Measurements from ENCODE around the gene SLC28A3. TPM values are rescaled to one million over a fixed set of nuclear protein-coding genes. Genes with fewer than 3 reads are reported as not detected.
A peak's percentile ranks its signal among the peaks of the same experiment; 100 is the strongest.

The SLC28A3 gene
- total and polyA plus RNA-seq, 5 donors, result 0.11 to 0.26 (median 0.19) TPM; not detected in 1

DNA sequence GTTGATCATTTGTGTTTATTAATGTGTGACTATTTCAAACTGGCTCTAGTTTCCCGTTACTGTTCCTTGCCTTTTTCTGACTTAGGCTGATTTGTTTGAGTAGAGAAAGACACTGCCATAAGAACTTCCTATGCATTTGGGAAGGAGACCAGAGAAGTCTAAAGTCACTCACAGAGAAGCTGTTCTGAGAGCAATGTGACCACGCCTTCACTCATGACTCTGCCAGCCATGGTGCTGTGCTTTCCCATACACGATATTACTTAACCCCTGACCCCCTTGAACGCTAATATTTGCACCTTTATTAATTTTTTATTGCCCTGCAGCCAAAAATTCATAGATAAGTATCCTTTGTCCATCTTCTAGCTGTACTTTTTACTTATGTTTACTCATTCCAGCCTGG, 20.9 kb downstream of the SLC28A3 start:
- Histone ChIP-seq H3K27me3 (ENCODE audit: control insufficient read depth, insufficient read depth) (no peaks in the 10 kb centered on the region), H3K4me1 (ENCODE audit: control insufficient read depth, insufficient read depth, low read length) (no peaks in the 10 kb centered on the region), H3K27ac (ENCODE audit: low read length) (no peak overlapping the region), H3K4me3 (ENCODE audit: low read length) (no peak overlapping the region), H3K9me3 (ENCODE audit: control insufficient read depth, low read length) (no peaks in the 10 kb centered on the region)
- ATAC-seq (no peak), DNase-seq (no peak)
- 82% methylated on average over 4 of the region's 4 CpGs for WGBS
- intact Hi-C loops (cut with DNase I), result loop anchor here in 1 of 4 donors (5.0 kb wide), 1 partner anchor 377 kb away; no protein-coding TSS in a partner anchor

DNA sequence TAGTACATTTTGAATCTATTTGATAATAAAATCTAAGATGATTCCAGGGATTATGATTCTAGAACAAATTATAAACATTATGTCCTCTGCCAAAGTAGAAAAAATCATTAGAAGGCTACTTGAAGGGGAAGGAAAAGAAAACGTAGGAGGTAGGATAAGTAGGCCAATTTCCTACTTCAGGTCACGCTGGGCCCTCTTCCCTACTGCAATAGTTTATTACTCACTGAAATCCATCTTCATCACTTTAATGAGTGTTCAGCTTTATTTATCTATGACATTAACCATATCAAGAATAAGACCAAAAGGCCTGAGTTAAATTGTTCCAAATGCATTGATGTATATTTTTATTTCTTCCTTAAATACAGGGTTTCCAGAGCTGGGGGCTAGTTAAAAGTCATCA, 21.6 kb downstream of the SLC28A3 start:
- intact Hi-C loops (cut with DNase I), result loop anchor here in 1 of 4 donors (5.0 kb wide), 1 partner anchor 377 kb away; no protein-coding TSS in a partner anchor
- Histone ChIP-seq H3K9me3 (ENCODE audit: control insufficient read depth, low read length) (no peaks in the 10 kb centered on the region), H3K4me1 (ENCODE audit: control insufficient read depth, insufficient read depth, low read length) (no peaks in the 10 kb centered on the region), H3K27me3 (ENCODE audit: control insufficient read depth, insufficient read depth) (no peaks in the 10 kb centered on the region), H3K27ac (ENCODE audit: low read length) (no peak overlapping the region), H3K4me3 (ENCODE audit: low read length) (no peak overlapping the region)
- WGBS, result 78% methylated on average over 2 of the region's 2 CpGs
- DNase-seq, result no peak
- ATAC-seq, result no peak

DNA sequence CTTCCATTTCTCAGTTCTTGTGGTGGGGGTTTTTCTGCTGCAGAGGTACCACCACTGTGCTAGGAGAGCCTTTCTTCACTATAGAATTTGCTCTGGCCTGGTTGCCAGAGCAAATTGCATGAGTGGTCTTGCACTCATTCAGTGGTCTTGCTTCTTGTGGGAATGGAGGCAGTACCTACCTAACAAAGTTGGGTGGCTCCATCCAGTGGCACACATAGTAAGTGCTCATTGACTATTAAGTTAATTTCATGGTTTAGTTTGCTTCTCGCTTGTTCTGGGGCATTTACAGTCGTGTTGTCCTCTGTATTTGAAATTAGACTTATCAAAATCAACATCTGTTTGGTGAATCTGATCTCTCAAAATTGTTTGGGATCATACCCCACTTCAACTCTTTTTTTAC, 23.0 kb downstream of the SLC28A3 start:
- no peak for DNase-seq
- intact Hi-C loops (cut with DNase I), result loop anchor here in 1 of 4 donors (5.0 kb wide), 1 partner anchor 375 kb away; no protein-coding TSS in a partner anchor
- no peaks in the 10 kb centered on the region for H3K9me3 ChIP-seq (ENCODE audit: control insufficient read depth, low read length)
- no peaks in the 10 kb centered on the region for H3K4me1 ChIP-seq (ENCODE audit: control insufficient read depth, insufficient read depth, low read length)
- H3K27me3 ChIP-seq (ENCODE audit: control insufficient read depth, insufficient read depth), result no peaks in the 10 kb centered on the region
- H3K27ac ChIP-seq (ENCODE audit: low read length), result no peak overlapping the region
- ATAC-seq, result no peak
- WGBS, result 89% methylated on average over 2 of the region's 2 CpGs
- H3K4me3 ChIP-seq (ENCODE audit: low read length), result no peak overlapping the region

DNA sequence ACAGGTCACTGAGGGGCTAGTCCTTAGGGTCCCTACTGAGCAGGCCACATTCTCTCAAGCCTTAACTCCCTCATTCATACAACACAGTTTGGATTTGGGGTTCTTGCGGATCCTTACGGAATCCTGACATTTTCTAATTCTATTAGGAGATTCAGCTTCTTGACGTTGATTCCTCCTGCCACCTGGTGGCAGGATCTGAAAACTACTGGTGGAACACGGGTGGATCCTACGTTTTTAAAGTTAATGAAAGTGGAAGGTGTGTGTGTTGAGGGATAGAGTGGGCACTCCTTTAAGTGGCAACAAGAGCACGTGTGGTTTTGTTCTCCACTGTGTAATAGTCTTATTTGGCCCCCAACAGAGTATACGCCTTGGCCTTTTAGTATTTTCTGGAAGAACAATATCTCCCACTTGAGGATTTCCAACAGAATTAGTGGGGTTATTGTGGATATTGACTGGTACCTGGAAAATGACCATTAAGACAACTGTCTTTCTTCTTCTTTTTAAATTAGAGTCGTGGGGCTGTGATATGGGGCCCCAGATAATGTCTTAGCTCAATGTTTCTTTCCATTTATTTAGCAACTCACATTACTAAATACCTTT, 25.2 kb downstream of the SLC28A3 start:
- WGBS, result 11% methylated on average over 8 of the region's 8 CpGs
- no peak overlapping the region for H3K4me3 ChIP-seq (ENCODE audit: low read length)
- H3K4me1 ChIP-seq (ENCODE audit: control insufficient read depth, insufficient read depth, low read length), result no peaks in the 10 kb centered on the region
- intact Hi-C loops (cut with DNase I), result loop anchor here in 1 of 4 donors (5.0 kb wide), 1 partner anchor 373 kb away; no protein-coding TSS in a partner anchor
- ATAC-seq (peak; percentile 14 to 32), DNase-seq (peak; percentile 36 to 75 (median 56))
- no peaks in the 10 kb centered on the region for H3K9me3 ChIP-seq (ENCODE audit: control insufficient read depth, low read length)
- no peaks in the 10 kb centered on the region for H3K27me3 ChIP-seq (ENCODE audit: control insufficient read depth, insufficient read depth)
- no peak overlapping the region for H3K27ac ChIP-seq (ENCODE audit: low read length)

DNA sequence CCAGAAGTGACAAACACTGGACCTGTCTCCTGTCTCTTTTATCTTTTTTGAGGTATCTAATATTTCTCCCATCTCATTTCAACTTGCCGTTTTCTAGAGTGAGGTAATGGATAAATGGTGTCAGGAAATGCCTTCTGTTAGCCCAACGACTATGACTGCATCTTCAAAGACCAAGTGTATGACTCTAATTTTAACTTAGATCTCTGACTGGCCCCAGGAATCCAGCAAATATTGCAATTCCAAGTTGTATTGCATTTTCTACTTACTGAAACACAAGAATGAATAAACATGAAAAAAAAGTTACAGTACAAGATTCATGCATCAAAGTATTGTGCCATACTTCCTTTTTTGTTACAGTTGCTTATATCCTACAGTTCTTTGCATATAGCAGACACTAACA, 26.3 kb downstream of the SLC28A3 start:
- intact Hi-C loops (cut with DNase I), result loop anchor here in 1 of 4 donors (5.0 kb wide), 1 partner anchor 377 kb away; no protein-coding TSS in a partner anchor
- Histone ChIP-seq H3K4me3 (ENCODE audit: low read length) (no peak overlapping the region), H3K9me3 (ENCODE audit: control insufficient read depth, low read length) (no peaks in the 10 kb centered on the region), H3K27ac (ENCODE audit: low read length) (no peak overlapping the region), H3K4me1 (ENCODE audit: control insufficient read depth, insufficient read depth, low read length) (no peaks in the 10 kb centered on the region), H3K27me3 (ENCODE audit: control insufficient read depth, insufficient read depth) (no peaks in the 10 kb centered on the region)
- DNase-seq (no peak), ATAC-seq (no peak)
- 26% methylated on average over 2 of the region's 2 CpGs for whole genome bisulfite sequencing

DNA sequence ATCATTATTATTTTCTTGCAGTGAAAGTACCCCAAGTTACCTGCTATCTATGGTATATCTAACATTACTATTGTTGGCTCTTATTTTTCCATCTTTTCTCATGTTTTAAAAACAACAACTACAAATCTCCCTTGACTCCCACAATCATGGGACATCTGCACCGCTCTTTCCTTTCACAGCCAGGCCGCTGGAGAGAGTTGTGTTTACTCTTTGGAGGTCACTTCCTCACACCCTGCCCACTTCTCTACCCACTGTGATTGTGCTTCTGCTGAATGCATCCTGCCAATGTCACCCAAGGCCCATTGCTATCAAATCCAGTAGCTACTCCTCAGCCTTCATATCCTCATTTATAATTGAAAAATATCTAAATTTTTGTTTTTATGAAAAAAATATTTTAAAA, 29.7 kb downstream of the SLC28A3 start:
- ATAC-seq, result no peak
- Histone ChIP-seq H3K4me1 (ENCODE audit: control insufficient read depth, insufficient read depth, low read length) (no peaks in the 10 kb centered on the region), H3K27ac (ENCODE audit: low read length) (no peak overlapping the region), H3K27me3 (ENCODE audit: control insufficient read depth, insufficient read depth) (no peaks in the 10 kb centered on the region), H3K4me3 (ENCODE audit: low read length) (no peak overlapping the region), H3K9me3 (ENCODE audit: control insufficient read depth, low read length) (no peaks in the 10 kb centered on the region)
- 60% methylated on average over 2 of the region's 2 CpGs for WGBS
- DNase-seq, result no peak
- intact Hi-C loops (cut with DNase I), result loop anchor here in 1 of 4 donors (5.0 kb wide), 1 partner anchor 374 kb away; no protein-coding TSS in a partner anchor

DNA sequence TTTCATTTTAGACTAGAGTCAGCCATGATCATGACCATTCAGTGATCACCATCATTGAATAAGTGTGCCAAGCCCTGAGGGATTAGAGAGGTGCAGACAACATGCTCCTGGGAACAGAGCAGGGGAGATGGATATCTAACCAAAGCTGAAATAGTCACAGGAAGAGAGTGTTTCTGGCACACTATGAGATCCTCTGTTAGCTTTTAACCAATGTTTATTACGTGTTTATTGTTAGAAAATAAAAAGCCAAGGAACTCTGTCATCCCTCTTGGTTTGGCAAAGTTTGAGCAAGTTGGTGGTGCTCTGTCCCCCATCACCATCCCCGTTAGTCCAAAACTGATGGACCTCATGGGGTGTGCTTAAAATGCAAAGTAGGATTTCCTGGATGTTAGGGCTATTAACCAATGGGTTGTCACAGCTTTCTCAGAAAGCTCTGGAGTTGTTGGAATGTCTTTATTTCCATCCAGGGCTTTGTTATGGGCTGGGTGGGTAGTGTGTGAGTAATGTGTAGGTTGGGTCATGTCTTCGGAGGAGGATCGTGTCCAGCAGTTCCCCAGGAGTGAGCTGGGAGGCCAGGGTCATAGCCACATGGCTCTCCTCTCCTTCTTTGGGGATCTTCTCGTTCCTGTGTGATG, 34.9 kb downstream of the SLC28A3 start:
- 82% methylated on average over 5 of the region's 5 CpGs for WGBS
- no peaks in the 10 kb centered on the region for H3K27me3 ChIP-seq (ENCODE audit: control insufficient read depth, insufficient read depth)

DNA sequence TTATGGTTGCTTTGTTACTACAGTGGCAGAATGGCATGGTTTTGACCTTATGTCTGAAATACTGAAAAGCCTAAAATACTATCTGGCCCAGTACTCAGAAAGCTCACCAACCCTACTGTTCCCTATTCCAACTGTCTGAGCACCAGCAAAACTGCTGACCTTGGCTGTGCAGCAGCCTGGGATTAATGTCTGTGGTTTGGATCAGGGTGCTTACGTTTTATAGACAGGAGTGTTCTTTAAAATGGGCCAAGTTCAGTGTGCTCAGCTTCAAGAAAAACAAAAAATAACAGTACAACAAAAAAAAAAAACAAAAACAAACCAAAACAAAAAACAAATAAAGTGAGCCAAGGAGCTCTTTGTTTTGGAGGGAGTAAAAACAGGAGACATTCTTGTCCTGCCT, 36.4 kb downstream of the SLC28A3 start:
- ATAC-seq (no peak), DNase-seq (no peak)
- Histone ChIP-seq H3K4me1 (ENCODE audit: control insufficient read depth, insufficient read depth, low read length) (no peaks in the 10 kb centered on the region), H3K4me3 (ENCODE audit: low read length) (no peak overlapping the region), H3K27me3 (ENCODE audit: control insufficient read depth, insufficient read depth) (no peaks in the 10 kb centered on the region), H3K9me3 (ENCODE audit: control insufficient read depth, low read length) (no peaks in the 10 kb centered on the region), H3K27ac (ENCODE audit: low read length) (no peak overlapping the region)
- intact Hi-C loops (cut with DNase I), result no loop called here
- 70% methylated on average over 1 of the region's 1 CpG for WGBS

More for the DNA sequence above, 34.9 kb downstream of the SLC28A3 start:
- DNase-seq (no peak), ATAC-seq (no peak)
- Histone ChIP-seq H3K9me3 (ENCODE audit: control insufficient read depth, low read length) (no peaks in the 10 kb centered on the region), H3K4me3 (ENCODE audit: low read length) (no peak overlapping the region), H3K27ac (ENCODE audit: low read length) (no peak overlapping the region), H3K4me1 (ENCODE audit: control insufficient read depth, insufficient read depth, low read length) (no peaks in the 10 kb centered on the region)
- intact Hi-C loops (cut with DNase I), result no loop called here

DNA sequence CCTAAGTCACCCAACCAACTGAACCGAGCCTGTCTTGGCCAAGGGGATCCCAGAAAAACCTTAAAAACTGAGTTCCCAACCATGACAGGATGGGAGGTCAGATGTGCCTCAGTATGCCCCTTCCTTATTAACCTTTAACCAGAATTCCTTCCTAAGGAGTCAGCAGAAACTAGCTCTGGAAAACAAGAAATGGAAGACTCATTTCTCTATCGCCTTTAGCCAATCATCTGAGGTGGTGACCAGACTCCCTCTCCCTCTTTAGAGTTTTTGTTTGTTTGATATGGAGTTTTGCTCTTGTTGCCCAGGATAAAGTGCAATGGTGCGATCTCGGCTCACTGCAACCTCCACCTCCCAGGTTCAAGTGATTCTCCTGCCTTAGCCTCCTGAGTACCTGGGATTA, 37.5 kb downstream of the SLC28A3 start:
- H3K9me3 ChIP-seq (ENCODE audit: control insufficient read depth, low read length), result no peaks in the 10 kb centered on the region
- intact Hi-C loops (cut with DNase I), result no loop called here
- H3K4me3 ChIP-seq (ENCODE audit: low read length), result no peak overlapping the region
- no peak overlapping the region for H3K27ac ChIP-seq (ENCODE audit: low read length)
- no peak for ATAC-seq
- DNase-seq, result no peak
- no peaks in the 10 kb centered on the region for H3K4me1 ChIP-seq (ENCODE audit: control insufficient read depth, insufficient read depth, low read length)
- WGBS, result 95% methylated on average over 4 of the region's 4 CpGs
- no peaks in the 10 kb centered on the region for H3K27me3 ChIP-seq (ENCODE audit: control insufficient read depth, insufficient read depth)

DNA sequence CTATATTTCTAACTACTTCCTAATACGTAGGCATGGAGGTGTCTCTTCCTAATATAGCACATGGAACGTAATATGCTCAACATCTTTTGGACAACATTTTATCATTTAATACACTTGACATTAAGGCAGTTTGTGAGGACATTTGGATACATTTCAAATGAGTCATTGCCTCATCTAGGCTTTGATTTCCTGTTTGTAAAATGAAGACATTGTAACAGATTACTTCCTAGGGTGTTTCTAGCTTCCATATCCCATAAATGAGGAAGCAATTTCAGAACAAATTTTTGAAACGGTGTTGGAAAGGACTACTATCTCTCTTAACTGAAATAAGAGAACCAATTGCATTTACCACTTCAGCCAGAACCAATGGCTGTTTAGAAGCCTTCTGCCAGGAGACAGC, 38.7 kb downstream of the SLC28A3 start:
- ATAC-seq, result no peak
- no peaks in the 10 kb centered on the region for H3K4me1 ChIP-seq (ENCODE audit: control insufficient read depth, insufficient read depth, low read length)
- no peaks in the 10 kb centered on the region for H3K27me3 ChIP-seq (ENCODE audit: control insufficient read depth, insufficient read depth)
- H3K27ac ChIP-seq (ENCODE audit: low read length), result no peak overlapping the region
- H3K9me3 ChIP-seq (ENCODE audit: control insufficient read depth, low read length), result no peaks in the 10 kb centered on the region
- intact Hi-C loops (cut with DNase I), result no loop called here
- no peak for DNase-seq
- WGBS, result 16% methylated on average over 3 of the region's 3 CpGs
- no peak overlapping the region for H3K4me3 ChIP-seq (ENCODE audit: low read length)

DNA sequence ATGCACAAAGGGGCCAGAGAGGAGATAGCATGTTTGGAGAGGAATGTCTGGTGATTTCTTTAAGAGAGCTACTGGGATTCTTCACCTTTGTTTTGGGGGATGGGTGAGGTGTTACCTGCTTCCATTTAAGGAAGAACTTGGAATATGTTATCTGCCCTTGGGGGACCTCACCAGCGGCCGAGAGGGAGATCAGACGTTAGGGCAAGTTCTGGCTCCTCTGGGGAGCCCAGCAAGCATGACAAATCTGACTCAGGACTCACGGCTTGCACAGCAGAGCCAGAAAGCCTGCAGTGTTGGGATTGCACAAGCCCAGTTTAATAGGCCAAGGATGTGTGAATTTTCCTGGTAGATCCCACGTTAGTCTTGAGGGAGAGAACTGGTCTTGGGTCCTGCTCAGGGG, 40.3 kb downstream of the SLC28A3 start:
- ATAC-seq, result no peak
- H3K27ac ChIP-seq (ENCODE audit: low read length), result no peak overlapping the region

More for the DNA sequence above, 40.3 kb downstream of the SLC28A3 start:
- Histone ChIP-seq H3K4me1 (ENCODE audit: control insufficient read depth, insufficient read depth, low read length) (no peaks in the 10 kb centered on the region), H3K4me3 (ENCODE audit: low read length) (no peak overlapping the region), H3K9me3 (ENCODE audit: control insufficient read depth, low read length) (no peaks in the 10 kb centered on the region), H3K27me3 (ENCODE audit: control insufficient read depth, insufficient read depth) (no peaks in the 10 kb centered on the region)
- whole genome bisulfite sequencing, result 72% methylated on average over 5 of the region's 5 CpGs
- DNase-seq, result no peak
- intact Hi-C loops (cut with DNase I), result no loop called here

Measured in right cardiac atrium (tissue), 5 donors.